HG03159 (cell line): Measurements from ENCODE around the gene IDH1.
"Not testable (repeated sequence)": the region's sequence is repeated elsewhere in the genome, so short reads cannot be mapped to it uniquely, and the experiment has no call there.

Experiments used
- ATAC-seq: cut with Tn5 transposase; IDR thresholded peaks from one replicate; pipeline ENCODE4 v1.9.1; 2021; ENCODE audit warnings: mild to moderate bottlenecking, moderate library complexity; ENCODE audit not compliant: unreplicated experiment

IDH1 gene

GRCh38 chr2:208256849-208257813 lies 2.3 kb upstream of the IDH1 start:
- ATAC-seq = not testable (repeated sequence)

GRCh38 chr2:208256192-208256782 lies 1.4 kb upstream of the IDH1 start:
- no peak for ATAC-seq

DNA sequence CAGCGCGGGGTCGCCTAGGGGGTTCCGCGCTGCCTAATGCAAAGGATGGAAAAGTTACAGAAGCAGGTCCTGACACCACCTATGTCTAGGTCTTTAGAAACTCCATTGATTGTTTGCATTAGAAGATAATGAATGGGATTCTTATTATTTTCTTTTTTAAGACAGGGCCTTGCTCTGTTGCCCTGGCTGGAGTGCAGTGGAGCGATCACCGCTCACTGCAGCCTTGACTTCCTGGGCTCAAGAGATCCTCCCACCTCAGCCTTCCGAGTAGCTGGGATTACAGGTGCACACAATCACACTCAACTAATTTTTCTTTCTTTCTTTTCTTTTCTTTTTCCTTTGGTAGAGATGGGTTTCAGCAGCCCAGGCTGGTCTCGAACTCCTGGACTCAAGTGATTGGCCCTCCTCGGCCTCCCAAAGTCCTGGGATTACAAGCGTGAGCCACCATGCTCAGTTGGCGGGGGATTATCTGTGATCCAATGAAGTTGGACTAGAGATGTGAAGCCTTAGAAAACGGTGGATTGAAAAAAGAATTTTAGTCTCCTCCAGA lies 761 bp upstream of the IDH1 start:
- peak; percentile 6 for ATAC-seq

GRCh38 chr2:208254118-208254870 lies 577 bp downstream of the IDH1 start:
- ATAC-seq = peak; percentile 67

DNA sequence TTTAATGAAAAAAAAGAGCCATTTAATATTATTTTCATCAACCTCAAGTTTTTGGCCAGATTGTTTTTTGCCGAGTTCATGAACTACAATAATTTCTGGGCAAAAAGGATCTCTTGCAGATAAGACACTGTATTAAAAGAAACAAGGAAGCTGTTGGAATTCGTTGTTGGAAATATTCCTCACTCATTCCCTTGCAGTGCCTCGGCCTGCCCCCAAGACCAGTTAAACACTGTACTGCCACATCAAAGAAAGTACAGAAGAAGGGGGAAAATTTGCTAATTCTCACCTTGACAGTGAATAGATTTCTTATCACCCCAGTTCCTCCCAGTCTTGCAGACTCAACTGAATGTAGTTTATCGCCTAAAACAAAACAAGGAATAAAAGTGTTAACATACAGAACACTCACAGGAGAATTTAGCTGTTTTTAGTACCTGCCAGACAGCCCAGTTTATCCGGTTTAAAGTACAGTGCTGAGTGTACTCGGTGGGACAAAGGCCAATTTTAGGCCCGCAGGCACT lies 1.2 kb downstream of the IDH1 start:
- no peak for ATAC-seq

DNA sequence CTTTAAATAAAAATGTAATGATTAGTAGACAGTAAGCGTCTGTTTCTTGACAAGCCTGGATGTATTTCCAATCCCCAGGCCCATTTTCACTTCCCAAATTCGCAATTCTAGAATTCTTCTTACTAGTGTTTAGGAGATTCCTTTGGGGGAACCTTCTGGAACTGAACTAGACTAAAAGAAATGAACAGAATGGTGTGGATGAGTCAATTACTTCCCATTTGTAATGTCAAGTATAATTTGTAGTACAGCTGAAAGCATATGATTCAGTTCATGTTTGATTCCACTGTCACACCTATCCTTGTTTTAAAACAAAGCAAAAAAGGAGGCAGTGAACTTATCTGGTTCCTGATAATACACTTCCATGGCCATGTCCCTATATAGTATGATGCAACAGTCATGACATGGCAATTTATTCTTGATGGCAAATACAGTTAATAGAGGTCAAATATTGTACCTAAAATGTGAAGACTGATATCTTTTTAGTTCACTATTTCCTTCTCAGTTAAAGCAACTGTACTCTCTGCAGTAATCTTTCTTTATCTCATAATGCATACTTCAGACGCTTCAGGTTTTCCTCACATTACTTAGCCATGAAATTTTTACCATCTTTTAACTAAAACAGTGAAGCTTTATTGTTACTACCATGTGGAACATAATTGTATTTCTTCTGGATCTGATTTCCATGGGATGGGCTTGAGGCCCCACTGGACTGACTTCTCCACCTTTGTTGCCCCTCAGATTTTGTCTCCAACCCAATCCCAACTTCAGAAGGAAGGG lies 2.0 kb downstream of the IDH1 start:
- ATAC-seq = no peak

DNA sequence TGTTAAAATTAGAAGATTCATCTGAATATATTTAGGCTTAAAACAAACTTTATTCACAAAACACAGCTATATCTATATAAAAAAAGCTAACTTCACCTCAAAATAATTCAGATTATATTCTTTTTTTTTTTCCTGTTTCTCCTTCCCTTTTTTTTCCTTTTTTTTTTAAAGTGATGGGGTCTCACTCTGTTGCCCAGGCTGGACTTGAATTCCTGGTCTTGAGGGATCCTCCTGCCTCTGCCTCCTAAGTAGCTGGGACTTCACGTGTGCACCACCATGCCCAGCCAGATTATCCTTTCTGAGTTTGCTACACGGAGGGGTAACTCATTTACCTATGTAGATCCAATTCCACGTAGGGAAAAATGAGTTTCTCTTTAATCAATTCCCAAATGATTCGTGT lies 3.8 kb downstream of the IDH1 start:
- no peak for ATAC-seq

- no peak for ATAC-seq
Measured at GRCh38 chr2:208250388-208250787, 4.5 kb downstream of the IDH1 start.

DNA sequence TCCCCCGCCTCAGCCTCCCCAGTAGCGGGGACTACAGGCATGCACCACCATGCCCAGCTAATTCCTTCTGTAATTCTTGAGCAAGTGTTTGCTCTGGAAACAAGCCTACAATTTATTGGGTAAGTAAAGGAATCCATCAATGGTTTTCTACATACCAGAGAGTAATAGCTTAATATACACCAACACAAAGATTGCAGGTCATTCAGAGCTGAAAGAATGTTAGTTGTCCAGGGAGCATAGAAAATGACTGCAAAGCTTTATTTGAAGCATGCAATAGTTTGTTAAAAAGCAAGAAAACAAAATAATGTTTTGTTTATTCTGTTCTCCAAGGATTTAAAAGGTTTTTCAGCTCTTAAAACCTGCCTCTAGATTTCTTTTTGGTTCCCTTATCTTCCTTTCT lies 5.6 kb downstream of the IDH1 start:
- no peak for ATAC-seq

GRCh38 chr2:208248601-208249000 lies 6.3 kb downstream of the IDH1 start:
- no peak for ATAC-seq

GRCh38 chr2:208245746-208246145 lies 9.1 kb downstream of the IDH1 start:
- ATAC-seq = no peak

GRCh38 chr2:208244422-208244821 lies 10.4 kb downstream of the IDH1 start:
- ATAC-seq = no peak

- no peak for ATAC-seq
Measured at GRCh38 chr2:208240619-208241209, 14.2 kb downstream of the IDH1 start.

DNA sequence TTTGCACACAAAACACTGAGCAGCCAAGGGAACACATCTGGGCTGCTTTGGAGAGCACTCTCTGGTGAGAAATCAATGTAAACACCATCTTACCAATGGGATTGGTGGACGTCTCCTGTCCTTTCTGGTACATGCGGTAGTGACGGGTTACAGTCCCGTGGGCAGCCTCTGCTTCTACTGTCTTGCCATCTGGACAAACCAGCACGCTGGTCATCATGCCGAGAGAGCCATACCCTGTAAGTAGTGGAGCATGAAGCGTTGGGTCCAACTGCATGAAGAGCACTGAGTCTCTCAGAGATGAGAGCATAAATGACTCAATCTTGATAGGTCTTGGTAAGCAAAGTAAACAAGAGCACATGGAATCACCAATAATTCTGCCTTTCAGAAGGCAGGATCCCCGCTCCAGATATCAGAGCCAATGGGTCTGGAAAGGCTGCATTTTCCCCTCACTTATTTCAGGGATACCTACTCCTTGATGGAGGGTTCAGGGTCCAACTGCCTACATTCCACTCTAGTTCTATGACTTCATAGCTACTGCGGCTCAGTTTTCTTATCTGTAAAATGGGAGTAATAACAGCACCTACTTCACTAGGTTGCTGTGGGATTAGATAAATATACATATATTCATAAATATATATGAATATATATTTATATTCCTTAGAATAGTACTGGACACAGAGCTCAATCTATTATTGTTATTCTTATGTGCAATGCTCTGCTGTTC lies 14.9 kb downstream of the IDH1 start:
- no peak for ATAC-seq

DNA sequence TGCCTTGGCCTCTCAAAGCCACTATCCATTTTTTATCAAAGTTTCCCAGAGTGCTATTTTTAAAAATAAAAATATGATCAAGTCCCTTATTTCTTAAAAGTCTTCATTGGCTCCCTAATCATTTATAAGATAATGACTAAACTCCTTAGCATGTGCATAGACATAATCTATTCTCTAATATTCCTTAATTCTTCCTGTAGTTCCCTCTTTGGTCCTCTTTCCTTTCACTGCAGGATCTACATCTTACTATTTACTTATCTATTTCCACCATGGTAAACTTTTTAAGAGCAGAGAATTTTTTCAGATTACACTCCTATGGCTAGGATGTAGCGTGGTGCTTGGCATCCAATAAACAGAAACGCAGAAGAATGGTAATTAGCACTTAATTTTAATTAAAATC lies 19.0 kb downstream of the IDH1 start:
- no peak for ATAC-seq

- ATAC-seq = no peak
Measured at GRCh38 chr2:208234786-208235185, 20.1 kb downstream of the IDH1 start.

GRCh38 chr2:208228476-208228875 lies 26.4 kb downstream of the IDH1 start:
- no peak for ATAC-seq

- no peak for ATAC-seq
Measured at GRCh38 chr2:208227581-208228232, 27.2 kb downstream of the IDH1 start.

GRCh38 chr2:208224802-208225201 lies 30.1 kb downstream of the IDH1 start:
- ATAC-seq = no peak
